ENCODE data around the gene KRT79. TPM values are rescaled to one million over a fixed set of nuclear protein-coding genes. Genes with fewer than 3 reads are reported as not detected.

The KRT79 gene
- total and polyA plus RNA-seq, 7 donors, result 0.03 to 0.05 TPM; not detected in 5

DNA sequence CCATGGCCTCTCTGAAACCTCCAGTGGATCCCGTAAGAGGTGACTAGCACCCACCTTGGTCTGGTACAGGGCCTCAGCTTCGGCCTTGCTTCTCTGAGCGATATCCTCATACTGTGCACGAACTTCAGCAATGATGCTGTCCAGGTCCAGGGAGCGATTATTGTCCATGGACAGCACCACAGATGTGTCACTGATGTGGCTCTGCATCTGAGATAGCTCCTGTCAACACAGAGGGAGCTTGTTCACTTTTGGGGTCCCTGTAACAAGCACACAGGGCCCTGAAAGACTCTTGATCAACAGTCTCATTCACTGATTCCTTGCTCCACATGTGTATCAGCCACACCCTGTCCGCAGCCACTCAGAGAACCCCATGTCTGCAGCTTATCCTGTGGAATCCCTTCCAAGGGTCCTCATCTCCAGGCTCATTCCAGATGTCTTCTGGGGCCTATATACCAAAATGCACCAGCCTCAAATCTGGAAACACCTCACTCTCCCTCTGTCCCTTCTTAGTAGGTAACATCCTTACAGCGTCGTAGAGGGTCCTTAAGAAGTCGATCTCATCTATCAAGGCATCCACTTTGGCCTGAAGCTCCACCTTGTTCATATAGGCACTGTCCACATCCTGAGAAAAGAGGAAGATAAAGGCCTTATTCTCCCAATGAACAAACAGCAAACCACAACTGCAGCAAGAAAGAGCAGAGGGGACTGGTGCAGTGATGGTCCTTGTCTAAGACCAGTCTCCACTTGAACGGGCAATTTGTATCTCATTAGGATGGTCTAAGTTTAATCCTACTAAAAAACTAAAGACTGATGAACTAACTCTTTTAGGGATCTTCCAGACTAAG is 41.7 kb downstream of the KRT79 start:
- 79 to 89% (median 88%) methylated on average over 10 of the region's 10 CpGs for WGBS, 3 donors
- Histone ChIP-seq H3K36me3 (ENCODE audit: insufficient read depth in 1 of 2, low read depth in 1 of 2) (no peaks in the 10 kb centered on the region), H3K9me3 (no peaks in the 10 kb centered on the region), H3K4me1 (no peaks in the 10 kb centered on the region), H3K4me3 (no peak overlapping the region), H3K27me3 (ENCODE audit: insufficient read depth in 3 of 3, low read length in 2 of 3) (peaks cover 3 to 38% (median 8%) of the 10 kb centered on the region in 3 donors), H3K27ac (no peak overlapping the region)
- no peak for DNase-seq
- no peak for TF ChIP-seq CTCF (IDR thresholded peaks at IDR 0.05)
- intact Hi-C loops (cut with DNase I), result no loop called here
- no peak for ATAC-seq

DNA sequence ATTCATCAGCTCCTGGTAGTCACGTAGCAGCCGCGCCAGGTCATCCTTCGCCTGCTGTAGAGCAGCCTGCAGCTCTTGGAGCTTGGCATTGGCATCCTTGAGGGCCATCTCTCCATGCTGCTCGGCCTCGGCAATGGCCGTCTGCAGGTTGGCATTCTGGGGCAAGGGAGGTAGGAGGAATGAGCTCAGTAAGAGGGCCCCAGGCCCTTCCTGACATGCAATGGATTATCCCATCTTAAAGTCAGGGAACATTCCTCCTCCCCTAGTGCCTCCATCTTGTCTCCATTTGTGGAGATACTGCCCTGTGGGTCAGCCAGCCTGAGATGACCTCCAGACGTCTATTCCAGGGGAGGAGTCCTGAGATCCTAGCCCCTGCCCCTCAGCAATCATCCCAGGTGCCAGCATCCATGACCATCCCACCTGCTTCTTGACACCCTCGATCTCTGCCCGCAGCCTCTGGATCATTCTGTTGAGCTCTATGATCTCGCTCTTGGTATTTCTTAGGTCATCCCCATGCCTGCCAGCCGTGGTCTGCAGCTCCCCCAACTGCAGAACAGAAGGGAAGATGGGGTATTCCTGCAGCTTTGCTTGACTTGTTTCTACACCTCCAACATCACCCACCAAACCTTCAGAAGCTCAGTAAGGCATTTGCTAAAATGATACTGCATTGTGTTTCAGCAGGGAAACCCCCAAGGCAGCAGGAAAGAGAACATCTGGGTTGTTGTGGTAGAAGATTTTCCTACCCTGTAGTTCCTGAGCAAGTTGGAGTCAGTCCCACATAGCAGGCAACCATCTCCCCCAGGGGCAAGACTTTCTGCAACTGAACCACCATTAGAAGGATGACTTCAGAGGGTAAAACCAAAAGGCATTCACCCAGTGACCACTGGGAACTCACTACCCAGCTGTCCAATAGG is 42.6 kb downstream of the KRT79 start:
- peaks cover 3 to 38% (median 8%) of the 10 kb centered on the region in 3 donors for H3K27me3 ChIP-seq (ENCODE audit: insufficient read depth in 3 of 3, low read length in 2 of 3)
- intact Hi-C loops (cut with DNase I), result no loop called here
- H3K27ac ChIP-seq, result no peak overlapping the region
- H3K4me3 ChIP-seq, result no peak overlapping the region
- no peak for ATAC-seq
- H3K9me3 ChIP-seq, result no peaks in the 10 kb centered on the region
- no peaks in the 10 kb centered on the region for H3K4me1 ChIP-seq
- no peaks in the 10 kb centered on the region for H3K36me3 ChIP-seq (ENCODE audit: insufficient read depth in 1 of 2, low read depth in 1 of 2)
- DNase-seq, result no peak
- 83 to 87% (median 87%) methylated on average over 12 of the region's 12 CpGs for WGBS, 3 donors
- TF ChIP-seq CTCF (IDR thresholded peaks at IDR 0.05), result no peak

DNA sequence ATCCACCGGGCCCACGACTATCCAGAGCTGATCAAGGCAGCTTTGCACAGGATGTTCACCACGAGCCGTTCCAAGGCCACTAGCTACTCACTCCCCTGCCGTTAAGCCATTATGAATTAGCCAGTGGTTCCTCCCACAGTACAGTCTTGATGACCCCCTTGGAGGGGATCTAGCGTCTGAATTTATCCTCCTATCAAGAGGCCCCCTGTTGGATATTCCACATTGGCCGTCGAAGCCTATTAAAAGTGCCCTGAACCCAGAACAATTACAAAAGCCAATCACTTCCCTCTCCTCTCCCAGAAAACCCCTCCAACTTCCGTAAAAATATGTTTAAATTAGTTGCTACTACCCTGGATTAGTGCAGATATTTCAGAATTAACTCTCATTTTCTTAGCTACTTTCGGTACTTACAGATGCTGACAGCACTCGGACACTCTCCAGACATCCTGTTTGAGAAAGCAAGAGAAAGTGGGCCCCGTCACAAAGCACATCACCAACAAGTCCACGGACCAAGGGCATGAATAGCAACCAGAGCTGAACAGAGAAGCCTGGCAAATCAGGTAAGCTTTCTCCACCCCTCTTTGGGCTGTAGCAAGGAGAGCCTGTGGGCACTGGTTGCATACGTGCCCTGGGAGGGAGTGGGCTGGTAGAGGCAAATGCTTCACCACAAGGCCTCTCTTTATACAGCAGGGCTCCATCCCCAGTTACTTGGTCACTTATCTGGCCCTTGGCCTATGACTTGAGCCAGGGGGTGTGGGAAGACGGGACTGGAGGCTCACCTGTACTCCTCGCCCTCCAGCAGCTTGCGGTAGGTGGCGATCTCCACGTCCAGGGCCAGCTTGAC is 43.5 kb downstream of the KRT79 start:
- no peak for ATAC-seq

More for the DNA sequence above, 43.5 kb downstream of the KRT79 start:
- 60 to 65% (median 63%) methylated on average over 19 of the region's 19 CpGs for WGBS, 3 donors
- H3K36me3 ChIP-seq (ENCODE audit: insufficient read depth in 1 of 2, low read depth in 1 of 2), result no peaks in the 10 kb centered on the region
- H3K4me1 ChIP-seq, result no peaks in the 10 kb centered on the region
- no peak overlapping the region for H3K4me3 ChIP-seq
- DNase-seq, result no peak
- no peak overlapping the region for H3K27ac ChIP-seq
- H3K9me3 ChIP-seq, result no peaks in the 10 kb centered on the region
- peaks cover 3 to 38% (median 8%) of the 10 kb centered on the region in 3 donors for H3K27me3 ChIP-seq (ENCODE audit: insufficient read depth in 3 of 3, low read length in 2 of 3)
- no peak for TF ChIP-seq CTCF (IDR thresholded peaks at IDR 0.05)
- intact Hi-C loops (cut with DNase I), result no loop called here

Measured in psoas muscle (tissue), 8 donors.